WERI-Rb-1 (cell line): ENCODE data around the gene COL4A1.

ENCODE experiments used
- DNase-seq: peaks from one replicate; pipeline ENCODE4 v3.0.0-alpha.2; 2020
- H3K27ac ChIP-seq: fragments of 250-450 bp; sonication (Bioruptor Pico); 2 replicates; pipeline ENCODE4 v1.5.1; 2020; ENCODE audit warnings: mild to moderate bottlenecking, moderate library complexity
- H3K27me3 ChIP-seq: fragments of 250-450 bp; sonication (Bioruptor Pico); 2 replicates; pipeline ENCODE4 v1.5.1; 2021; ENCODE audit warnings: mild to moderate bottlenecking, low read depth, moderate library complexity; ENCODE audit not compliant: insufficient read depth, severe bottlenecking
- H3K36me3 ChIP-seq: fragments of 250-450 bp; sonication (Bioruptor Pico); 2 replicates; pipeline ENCODE4 v1.5.1; 2020; ENCODE audit warnings: mild to moderate bottlenecking, moderate library complexity
- H3K4me3 ChIP-seq: 2 replicates; pipeline ENCODE4 v1.5.1; 2011; ENCODE audit warnings: low read depth, mild to moderate bottlenecking, control low read depth, low read length
- H3K9me3 ChIP-seq: fragments of 250-450 bp; sonication (Bioruptor Pico); 2 replicates; pipeline ENCODE4 v1.5.1; 2021; ENCODE audit warnings: mild to moderate bottlenecking, moderate library complexity; ENCODE audit not compliant: severe bottlenecking
- TF ChIP-seq, protein P1 (sequence below): IDR thresholded peaks from 2 replicates; pipeline ENCODE4 v1.5.1; 2011; ENCODE audit warnings: low read depth, mild to moderate bottlenecking, control low read depth, inconsistent platforms, low read length

COL4A1 gene

DNA sequence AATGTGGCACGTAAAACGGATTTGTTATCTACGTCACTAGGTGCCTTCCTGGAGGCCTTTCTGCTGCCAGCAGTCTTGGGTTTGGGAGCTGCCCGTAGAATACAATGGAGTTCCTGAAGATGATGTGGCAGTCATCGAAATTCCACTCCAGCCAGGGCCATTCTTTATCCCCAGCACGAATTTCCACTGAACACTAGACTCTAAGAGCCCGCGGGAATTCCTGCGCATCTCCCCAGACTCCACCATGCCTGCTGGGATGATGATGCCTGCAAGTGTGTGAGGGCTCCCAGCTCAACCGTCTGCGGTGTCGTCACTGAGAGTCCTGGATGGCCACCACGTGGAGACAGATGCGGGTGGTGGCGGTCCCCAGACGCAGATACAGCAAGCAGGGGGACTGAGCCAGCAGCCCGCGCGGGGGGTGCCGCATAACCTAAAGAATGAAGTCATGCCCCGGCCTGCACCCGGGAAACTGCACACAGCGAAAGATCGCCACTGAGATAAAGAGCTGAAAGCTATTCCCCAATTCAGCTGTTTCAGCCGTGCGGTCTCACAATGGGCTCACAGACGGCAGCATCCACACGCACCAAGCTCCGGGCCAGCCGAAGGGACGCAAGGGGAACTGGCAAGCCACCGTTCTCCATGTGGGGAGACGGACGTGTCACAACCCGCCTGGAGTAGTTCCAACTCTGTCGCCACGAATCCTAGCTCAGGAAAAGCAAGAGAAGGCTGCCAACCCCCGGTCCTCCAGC is 41.1 kb downstream of the COL4A1 start:
- no peaks in the 10 kb centered on the region for H3K27me3 ChIP-seq
- no peak overlapping the region for H3K4me3 ChIP-seq
- TF ChIP-seq, protein P1, sequence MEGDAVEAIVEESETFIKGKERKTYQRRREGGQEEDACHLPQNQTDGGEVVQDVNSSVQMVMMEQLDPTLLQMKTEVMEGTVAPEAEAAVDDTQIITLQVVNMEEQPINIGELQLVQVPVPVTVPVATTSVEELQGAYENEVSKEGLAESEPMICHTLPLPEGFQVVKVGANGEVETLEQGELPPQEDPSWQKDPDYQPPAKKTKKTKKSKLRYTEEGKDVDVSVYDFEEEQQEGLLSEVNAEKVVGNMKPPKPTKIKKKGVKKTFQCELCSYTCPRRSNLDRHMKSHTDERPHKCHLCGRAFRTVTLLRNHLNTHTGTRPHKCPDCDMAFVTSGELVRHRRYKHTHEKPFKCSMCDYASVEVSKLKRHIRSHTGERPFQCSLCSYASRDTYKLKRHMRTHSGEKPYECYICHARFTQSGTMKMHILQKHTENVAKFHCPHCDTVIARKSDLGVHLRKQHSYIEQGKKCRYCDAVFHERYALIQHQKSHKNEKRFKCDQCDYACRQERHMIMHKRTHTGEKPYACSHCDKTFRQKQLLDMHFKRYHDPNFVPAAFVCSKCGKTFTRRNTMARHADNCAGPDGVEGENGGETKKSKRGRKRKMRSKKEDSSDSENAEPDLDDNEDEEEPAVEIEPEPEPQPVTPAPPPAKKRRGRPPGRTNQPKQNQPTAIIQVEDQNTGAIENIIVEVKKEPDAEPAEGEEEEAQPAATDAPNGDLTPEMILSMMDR = no peak
- no peaks in the 10 kb centered on the region for H3K36me3 ChIP-seq
- H3K27ac ChIP-seq = no peak overlapping the region
- no peak for DNase-seq
- no peaks in the 10 kb centered on the region for H3K9me3 ChIP-seq

DNA sequence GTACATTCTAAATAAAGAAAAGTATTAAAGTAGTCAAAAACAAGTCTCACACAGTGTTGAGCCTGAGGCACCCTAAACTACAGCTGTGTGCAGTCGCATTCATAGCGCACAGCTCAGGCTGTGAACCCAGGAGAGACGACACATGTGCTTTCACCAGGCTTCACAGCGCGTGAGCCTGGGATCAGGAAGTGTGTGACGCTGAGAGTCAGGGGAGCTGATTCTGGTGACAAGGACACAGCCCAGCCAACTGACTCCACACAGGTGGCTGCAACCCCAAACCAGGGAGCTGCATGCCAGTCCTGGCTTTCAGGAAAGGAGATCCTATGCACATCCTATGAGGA is 41.6 kb downstream of the COL4A1 start:
- Histone ChIP-seq H3K4me3 (no peak overlapping the region), H3K27ac (no peak overlapping the region), H3K36me3 (no peaks in the 10 kb centered on the region), H3K9me3 (no peaks in the 10 kb centered on the region), H3K27me3 (no peaks in the 10 kb centered on the region)
- TF ChIP-seq, protein P1 = no peak
- no peak for DNase-seq

DNA sequence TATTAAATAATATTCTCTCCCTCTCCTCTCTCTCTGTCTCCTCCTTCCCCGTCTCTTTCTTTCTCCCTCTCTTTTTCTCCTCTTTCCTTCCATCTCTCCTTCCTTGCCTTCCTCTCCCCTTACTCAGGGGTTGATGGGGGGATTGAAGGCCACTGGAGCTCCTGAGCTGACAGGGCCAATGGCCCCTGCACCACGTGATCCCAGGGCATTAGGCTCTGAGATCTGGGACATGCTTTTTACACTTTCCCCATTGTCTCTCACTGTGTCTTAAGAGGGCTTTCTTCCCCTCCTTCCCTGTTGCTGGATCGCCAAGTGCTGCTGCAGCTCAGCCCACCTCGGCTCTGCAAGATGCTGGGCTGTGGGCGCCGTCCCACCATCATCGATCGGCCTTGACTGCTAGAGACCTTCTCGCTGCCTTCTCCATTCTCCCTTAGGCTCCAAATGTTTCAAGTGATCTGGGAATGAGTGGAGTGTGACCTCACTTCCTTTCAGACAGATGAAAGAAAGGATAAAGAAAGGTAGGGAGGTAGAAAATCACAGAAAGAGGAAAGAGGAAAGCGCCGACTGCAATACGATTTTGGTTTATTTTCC is 42.2 kb downstream of the COL4A1 start:
- no peak overlapping the region for H3K27ac ChIP-seq
- TF ChIP-seq, protein P1 = no peak
- H3K27me3 ChIP-seq = no peaks in the 10 kb centered on the region
- no peaks in the 10 kb centered on the region for H3K36me3 ChIP-seq
- H3K4me3 ChIP-seq = no peak overlapping the region
- no peaks in the 10 kb centered on the region for H3K9me3 ChIP-seq
- DNase-seq = no peak

DNA sequence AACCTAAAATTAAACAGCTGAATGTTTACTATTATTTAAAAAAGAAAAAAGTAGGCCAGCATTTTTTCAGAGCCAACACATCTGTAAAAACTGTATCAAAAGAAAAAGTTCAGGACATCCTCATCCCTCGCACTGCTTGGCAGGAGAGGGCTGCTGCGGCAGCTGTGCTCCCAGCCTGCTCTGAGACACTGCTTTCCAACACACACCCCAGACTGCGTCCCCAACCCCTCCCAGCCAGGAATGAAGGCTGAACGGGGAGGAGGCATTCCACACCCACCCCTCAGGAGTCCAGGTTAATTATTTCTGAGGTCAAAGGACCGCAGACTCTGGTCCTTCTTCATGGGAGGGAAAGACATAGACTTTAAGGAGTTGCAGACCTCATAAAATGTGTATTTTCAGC is 43.1 kb downstream of the COL4A1 start:
- TF ChIP-seq, protein P1 = no peak
- DNase-seq = no peak
- H3K36me3 ChIP-seq = no peaks in the 10 kb centered on the region
- no peaks in the 10 kb centered on the region for H3K9me3 ChIP-seq
- no peak overlapping the region for H3K27ac ChIP-seq
- no peak overlapping the region for H3K4me3 ChIP-seq
- no peaks in the 10 kb centered on the region for H3K27me3 ChIP-seq

DNA sequence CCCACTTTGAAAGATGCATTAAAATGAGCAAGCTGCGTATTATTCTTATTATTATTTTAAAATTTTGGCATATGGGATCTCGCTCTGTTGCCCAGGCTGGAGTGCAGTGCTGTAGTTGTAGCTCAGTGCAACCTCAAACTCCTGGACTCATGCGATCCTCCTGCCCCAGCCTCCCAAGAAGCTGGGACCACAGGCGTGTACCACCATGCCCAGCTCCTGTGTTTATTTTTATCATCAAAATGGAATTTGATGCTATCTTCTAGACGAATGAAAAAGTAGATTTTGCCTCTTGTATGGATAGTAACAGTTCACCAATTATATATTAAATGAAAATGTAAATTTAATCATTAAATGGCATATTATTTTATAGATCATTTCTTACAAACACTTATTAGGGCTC is 43.6 kb downstream of the COL4A1 start:
- Histone ChIP-seq H3K4me3 (no peak overlapping the region), H3K36me3 (no peaks in the 10 kb centered on the region), H3K9me3 (no peaks in the 10 kb centered on the region), H3K27ac (no peak overlapping the region), H3K27me3 (no peaks in the 10 kb centered on the region)
- DNase-seq = no peak
- TF ChIP-seq, protein P1 = no peak
